BE2C (cell line): ENCODE data around the gene KIFC3.

Experiments
- DNase-seq: peaks from one replicate; pipeline ENCODE4 v3.0.0-alpha.2; 2020
- H3K27me3 ChIP-seq: fragments of 250-450 bp; sonication (Bioruptor Pico); 2 replicates; pipeline ENCODE4 v1.5.1; 2020; ENCODE audit warnings: mild to moderate bottlenecking
- H3K36me3 ChIP-seq: fragments of 250-450 bp; sonication (Bioruptor Pico); 2 replicates; pipeline ENCODE4 v1.5.1; 2020; ENCODE audit warnings: mild to moderate bottlenecking
- H3K4me1 ChIP-seq: fragments of 250-450 bp; sonication (Bioruptor Pico); 2 replicates; pipeline ENCODE4 v1.5.1; 2020
- H3K4me3 ChIP-seq: 2 replicates; pipeline ENCODE4 v1.5.1; 2011; ENCODE audit warnings: low read depth, low read length
- H3K9me3 ChIP-seq: fragments of 250-450 bp; sonication (Bioruptor Pico); 2 replicates; pipeline ENCODE4 v1.5.1; 2020
- TF ChIP-seq, protein P1 (sequence below): IDR thresholded peaks from 2 replicates; pipeline ENCODE4 v1.5.1; 2012; ENCODE audit warnings: mild to moderate bottlenecking, low read depth, low read length

KIFC3 gene

DNA sequence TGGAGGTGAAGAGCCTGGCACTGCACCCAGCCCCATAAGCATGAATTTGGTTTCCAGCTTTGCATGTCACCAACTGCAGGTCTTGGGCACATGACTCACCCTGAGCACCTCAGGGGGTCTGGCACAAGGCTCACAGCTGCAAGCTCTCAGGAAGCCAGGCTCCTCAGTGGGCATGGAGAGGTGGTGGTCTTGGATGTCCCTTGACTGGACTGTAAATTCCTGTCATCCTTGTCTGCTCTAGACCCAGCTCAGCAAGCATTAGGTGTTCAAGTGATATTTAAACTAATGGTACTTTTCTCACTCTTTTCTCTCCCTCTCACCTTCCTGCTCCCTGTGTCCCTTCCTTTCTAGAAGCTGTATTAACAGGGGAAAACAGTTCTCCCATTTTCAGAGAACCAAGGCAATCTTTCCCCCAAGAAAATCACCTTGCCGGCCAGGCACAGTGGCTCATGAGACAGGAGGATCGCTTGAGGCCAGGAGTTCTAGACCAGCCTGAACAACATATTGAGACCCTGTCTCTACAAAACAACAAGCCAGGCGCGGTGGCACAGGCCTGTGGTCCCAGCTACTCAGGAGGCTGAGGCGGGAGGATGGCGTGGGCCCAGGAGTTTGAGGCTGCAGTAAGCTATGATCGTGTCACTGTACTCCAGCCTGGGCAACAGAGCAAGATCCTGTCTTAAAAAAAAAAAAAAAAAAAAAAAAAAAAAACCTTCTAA, 5.1 kb upstream of the KIFC3 start:
- TF ChIP-seq, protein P1, sequence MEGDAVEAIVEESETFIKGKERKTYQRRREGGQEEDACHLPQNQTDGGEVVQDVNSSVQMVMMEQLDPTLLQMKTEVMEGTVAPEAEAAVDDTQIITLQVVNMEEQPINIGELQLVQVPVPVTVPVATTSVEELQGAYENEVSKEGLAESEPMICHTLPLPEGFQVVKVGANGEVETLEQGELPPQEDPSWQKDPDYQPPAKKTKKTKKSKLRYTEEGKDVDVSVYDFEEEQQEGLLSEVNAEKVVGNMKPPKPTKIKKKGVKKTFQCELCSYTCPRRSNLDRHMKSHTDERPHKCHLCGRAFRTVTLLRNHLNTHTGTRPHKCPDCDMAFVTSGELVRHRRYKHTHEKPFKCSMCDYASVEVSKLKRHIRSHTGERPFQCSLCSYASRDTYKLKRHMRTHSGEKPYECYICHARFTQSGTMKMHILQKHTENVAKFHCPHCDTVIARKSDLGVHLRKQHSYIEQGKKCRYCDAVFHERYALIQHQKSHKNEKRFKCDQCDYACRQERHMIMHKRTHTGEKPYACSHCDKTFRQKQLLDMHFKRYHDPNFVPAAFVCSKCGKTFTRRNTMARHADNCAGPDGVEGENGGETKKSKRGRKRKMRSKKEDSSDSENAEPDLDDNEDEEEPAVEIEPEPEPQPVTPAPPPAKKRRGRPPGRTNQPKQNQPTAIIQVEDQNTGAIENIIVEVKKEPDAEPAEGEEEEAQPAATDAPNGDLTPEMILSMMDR, result no peak
- H3K9me3 ChIP-seq, result no peaks in the 10 kb centered on the region
- H3K27me3 ChIP-seq, result no peaks in the 10 kb centered on the region
- DNase-seq, result no peak
- no peaks in the 10 kb centered on the region for H3K36me3 ChIP-seq
- peaks cover 24% of the 10 kb centered on the region for H3K4me1 ChIP-seq
- no peak overlapping the region for H3K4me3 ChIP-seq

DNA sequence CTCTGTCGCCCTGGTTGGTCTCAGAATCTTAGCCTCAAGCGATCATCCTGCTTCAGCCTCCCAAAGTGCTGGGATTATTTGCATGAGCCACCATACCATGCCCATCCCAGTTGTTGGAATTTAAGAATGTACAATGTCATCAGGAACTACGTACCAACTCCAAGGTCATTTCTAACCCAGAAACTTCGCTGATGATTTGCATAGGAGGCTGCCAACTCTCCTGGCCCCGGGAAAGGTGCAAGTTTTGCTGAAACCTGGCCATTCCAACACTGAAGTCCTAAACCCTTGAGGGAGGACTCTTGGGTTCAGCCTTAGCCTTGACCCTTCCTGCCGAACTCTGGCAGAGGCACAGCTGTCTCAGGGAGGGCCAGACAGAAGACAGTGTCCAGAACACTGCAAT, 2.9 kb upstream of the KIFC3 start:
- TF ChIP-seq, protein P1, result no peak
- no peaks in the 10 kb centered on the region for H3K9me3 ChIP-seq
- H3K27me3 ChIP-seq, result no peaks in the 10 kb centered on the region
- H3K4me1 ChIP-seq, result peaks cover 25% of the 10 kb centered on the region
- no peaks in the 10 kb centered on the region for H3K36me3 ChIP-seq
- no peak overlapping the region for H3K4me3 ChIP-seq
- DNase-seq, result no peak

DNA sequence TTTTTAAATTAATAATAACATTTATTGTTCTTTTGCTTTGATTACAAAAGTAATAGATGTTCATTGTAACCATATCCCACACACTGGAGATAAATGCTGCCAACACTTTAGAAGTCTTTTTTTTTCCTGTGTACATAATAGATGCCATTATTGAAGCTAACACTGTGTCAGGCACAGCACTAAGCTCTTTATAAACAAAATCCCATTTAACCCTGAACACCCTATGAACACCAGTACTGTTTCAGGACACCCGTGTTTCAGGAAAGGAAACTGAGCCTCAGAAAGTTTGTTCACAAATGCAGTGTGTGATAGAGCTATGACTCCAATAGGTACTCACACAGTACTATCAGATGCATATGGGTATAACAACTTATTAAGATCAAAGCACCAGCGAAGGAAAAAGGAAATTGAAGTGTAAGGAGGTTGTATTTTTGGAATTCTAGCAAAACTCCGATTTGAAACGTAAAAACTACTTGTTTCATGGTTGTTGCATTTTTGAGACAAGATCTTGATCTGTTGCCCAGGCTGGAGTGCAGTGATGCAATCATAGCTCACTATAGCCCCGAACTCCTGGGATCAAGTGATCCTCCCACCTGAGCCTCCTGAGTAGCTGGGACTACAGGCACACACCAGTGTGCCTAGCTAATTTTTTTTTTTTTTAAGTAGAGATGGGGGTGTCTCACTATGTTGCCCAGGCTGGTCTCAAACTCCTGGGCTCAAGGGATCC, 2.0 kb upstream of the KIFC3 start:
- no peaks in the 10 kb centered on the region for H3K27me3 ChIP-seq
- H3K36me3 ChIP-seq, result no peaks in the 10 kb centered on the region
- H3K9me3 ChIP-seq, result no peaks in the 10 kb centered on the region
- no peak for DNase-seq
- no peak overlapping the region for H3K4me3 ChIP-seq
- TF ChIP-seq, protein P1, result no peak
- peaks cover 22% of the 10 kb centered on the region for H3K4me1 ChIP-seq

DNA sequence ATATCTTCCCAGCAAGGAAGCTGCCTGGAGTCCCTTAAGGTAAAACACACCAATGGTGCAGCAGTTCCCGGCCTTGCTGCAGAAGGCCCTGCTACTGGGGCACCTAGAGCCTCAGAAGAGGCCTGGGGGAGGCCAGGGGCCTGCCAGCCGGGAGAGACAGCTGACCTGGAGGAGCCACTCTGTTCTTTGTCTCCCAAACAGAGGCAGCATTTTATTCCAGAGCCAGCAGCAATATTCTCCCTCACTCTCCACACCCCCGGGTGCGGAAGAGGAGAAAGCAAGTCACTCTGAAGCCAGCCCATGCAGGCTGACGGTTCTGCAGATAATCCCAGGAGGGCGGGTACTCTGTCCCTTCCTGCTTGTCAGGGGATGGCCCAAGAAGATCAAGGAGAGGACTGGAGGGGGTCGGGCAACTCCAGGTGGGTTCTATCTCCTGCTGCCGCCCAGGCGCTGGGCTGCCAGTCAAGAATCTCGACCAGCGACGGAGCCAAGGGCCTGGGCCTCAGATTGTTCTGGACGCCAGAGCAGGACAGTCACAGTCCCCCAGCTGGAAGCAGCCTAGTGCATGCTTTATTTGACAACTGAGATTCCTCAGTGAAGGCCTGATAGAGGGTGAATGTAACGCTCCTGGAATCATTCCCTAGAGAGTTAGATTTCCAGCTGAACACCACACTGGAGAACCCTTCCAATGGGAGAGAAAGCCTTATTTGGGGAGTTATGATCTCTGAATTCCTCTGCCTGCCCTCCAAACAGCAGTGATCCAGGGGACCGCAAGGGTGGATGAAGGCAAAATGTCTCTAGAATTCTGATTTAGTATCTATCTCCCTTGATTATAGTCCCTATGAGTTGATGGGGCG, 1.1 kb upstream of the KIFC3 start:
- Histone ChIP-seq H3K9me3 (no peaks in the 10 kb centered on the region), H3K4me3 (no peak overlapping the region), H3K4me1 (peaks cover 22% of the 10 kb centered on the region), H3K36me3 (no peaks in the 10 kb centered on the region), H3K27me3 (no peaks in the 10 kb centered on the region)
- TF ChIP-seq, protein P1, result no peak
- DNase-seq, result peak; percentile 30

DNA sequence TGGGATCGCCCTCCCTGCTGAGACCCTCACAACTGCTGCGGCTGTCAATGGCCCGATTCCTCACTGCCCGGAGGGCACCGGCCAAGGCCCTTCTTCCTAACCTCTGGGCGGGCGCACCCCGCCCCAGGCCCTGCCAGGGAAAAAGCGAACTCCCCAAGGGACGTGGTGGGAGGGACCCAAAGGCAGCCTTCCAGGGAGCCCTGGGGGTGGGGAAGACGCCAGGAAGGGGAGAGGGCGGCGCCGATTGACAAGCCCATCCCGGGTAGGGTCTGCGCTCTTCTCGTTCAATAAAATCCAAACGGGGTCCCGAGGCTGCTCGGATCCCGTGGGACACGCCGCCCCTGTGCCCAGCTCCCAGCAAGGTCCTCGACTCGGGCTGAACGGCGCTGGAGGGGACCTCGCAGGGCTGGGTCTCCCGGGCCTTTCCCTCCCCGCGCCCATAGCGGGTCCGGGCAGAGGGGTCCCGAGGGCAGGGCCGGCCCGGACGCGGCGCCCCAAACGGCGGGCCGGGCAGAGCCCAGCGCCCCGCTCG, 416 bp downstream of the KIFC3 start:
- peaks cover 22% of the 10 kb centered on the region for H3K4me1 ChIP-seq
- no peaks in the 10 kb centered on the region for H3K27me3 ChIP-seq
- no peaks in the 10 kb centered on the region for H3K36me3 ChIP-seq
- TF ChIP-seq, protein P1, result no peak
- peak overlapping the region; percentile 63 for H3K4me3 ChIP-seq
- DNase-seq, result peak; percentile 58
- no peaks in the 10 kb centered on the region for H3K9me3 ChIP-seq
